BLaER1 treated with 17β-estradiol and CSF1 and Interleukin-3, amounts not matched to agents 10 nM and 100 nM (cell line): ENCODE measurements around the gene MT4.

ENCODE experiments used
- H3K27ac ChIP-seq, 11 experiments: shearing (Covaris generic); formaldehyde crosslinking; 2 replicates each; pipeline ENCODE4 v1.8.1; 2022
- H3K27me3 ChIP-seq, 11 experiments: shearing (Covaris generic); formaldehyde crosslinking; 2 replicates each; pipeline ENCODE4 v1.8.1; 2022
- H3K36me3 ChIP-seq, 11 experiments: shearing (Covaris generic); formaldehyde crosslinking; 2 replicates each; pipeline ENCODE4 v1.8.1; 2022
- H3K4me1 ChIP-seq, 10 experiments: shearing (Covaris generic); formaldehyde crosslinking; 2 replicates each; pipeline ENCODE4 v1.8.1; 2022
- H3K4me2 ChIP-seq, 11 experiments: shearing (Covaris generic); formaldehyde crosslinking; 2 replicates each; pipeline ENCODE4 v1.8.1; 2022
- H3K4me3 ChIP-seq, 10 experiments: shearing (Covaris generic); formaldehyde crosslinking; 2 replicates each; pipeline ENCODE4 v1.8.1; 2022
- H3K9ac ChIP-seq, 11 experiments: shearing (Covaris generic); formaldehyde crosslinking; 2 replicates each; pipeline ENCODE4 v1.8.1; 2022
- H3K9me3 ChIP-seq, 11 experiments: shearing (Covaris generic); formaldehyde crosslinking; replicated peaks in 1 of 11; 2 replicates each; pipeline ENCODE4 v1.8.1; 2022
- H4K20me1 ChIP-seq, 11 experiments: shearing (Covaris generic); formaldehyde crosslinking; 2 replicates each; pipeline ENCODE4 v1.8.1; 2022
- Cebpa-rat ChIP-seq, 11 experiments: shearing (Covaris generic); IDR thresholded peaks; 2 replicates each; pipeline ENCODE4 v1.8.1; 2022

MT4 gene

GRCh38 chr16:56534847-56535383 lies 30.0 kb upstream of the MT4 start:
- Histone ChIP-seq H4K20me1 (no peaks in the 10 kb centered on the region), H3K4me1 (peaks cover 0 to 26% (median 0%) of the 10 kb centered on the region in 10 experiments; a peak in 6 of 20 replicates), H3K9ac (no peak overlapping the region), H3K27ac (no peak overlapping the region), H3K36me3 (no peaks in the 10 kb centered on the region), H3K4me2 (no peak overlapping the region), H3K4me3 (no peak overlapping the region), H3K9me3 (no peaks in the 10 kb centered on the region), H3K27me3 (no peaks in the 10 kb centered on the region)
- no peak for TF ChIP-seq Cebpa-rat (IDR thresholded peaks at IDR 0.05)

- H3K27me3 ChIP-seq = no peaks in the 10 kb centered on the region
- peaks cover 0 to 10% (median 0%) of the 10 kb centered on the region in 11 experiments; a peak in 3 of 22 replicates for H3K9me3 ChIP-seq
- H3K27ac ChIP-seq = peak overlapping the region in 1 of 11 experiments; percentile 87; a peak in 2 of 22 replicates
- H3K9ac ChIP-seq = no peak overlapping the region
- no peak for TF ChIP-seq Cebpa-rat (IDR thresholded peaks at IDR 0.05)
- no peaks in the 10 kb centered on the region for H4K20me1 ChIP-seq
- no peaks in the 10 kb centered on the region for H3K36me3 ChIP-seq
- peaks cover 0 to 59% (median 0%) of the 10 kb centered on the region in 10 experiments; a peak in 6 of 20 replicates for H3K4me1 ChIP-seq
- no peak overlapping the region for H3K4me3 ChIP-seq
- peak overlapping the region in 3 of 11 experiments; percentile 48 to 63 (median 61); a peak in 3 of 22 replicates for H3K4me2 ChIP-seq
These were observed 26.5 kb upstream of the MT4 start for GRCh38 chr16:56538331-56538730.

- H3K4me1 ChIP-seq = peaks cover 0 to 60% (median 0%) of the 10 kb centered on the region in 10 experiments; a peak in 6 of 20 replicates
- peak overlapping the region in 3 of 11 experiments; percentile 59 to 71 (median 67); a peak in 5 of 22 replicates for H3K9ac ChIP-seq
- H3K9me3 ChIP-seq = peaks cover 0 to 10% (median 0%) of the 10 kb centered on the region in 11 experiments; a peak in 3 of 22 replicates
- no peaks in the 10 kb centered on the region for H3K27me3 ChIP-seq
- H3K36me3 ChIP-seq = no peaks in the 10 kb centered on the region
- TF ChIP-seq Cebpa-rat (IDR thresholded peaks at IDR 0.05) = no peak
- no peak overlapping the region for H3K4me3 ChIP-seq
- H3K4me2 ChIP-seq = peak overlapping the region in 3 of 11 experiments; percentile 48 to 63 (median 61); a peak in 6 of 22 replicates
- no peaks in the 10 kb centered on the region for H4K20me1 ChIP-seq
- peak overlapping the region in 4 of 11 experiments; percentile 51 to 87 (median 84); a peak in 8 of 22 replicates for H3K27ac ChIP-seq
These were observed 25.2 kb upstream of the MT4 start for GRCh38 chr16:56539656-56540055.

GRCh38 chr16:56542039-56542438 lies 22.8 kb upstream of the MT4 start:
- H3K4me1 ChIP-seq = peaks cover 0 to 63% (median under 1%) of the 10 kb centered on the region in 10 experiments; a peak in 10 of 20 replicates
- H3K9me3 ChIP-seq = peaks cover 0 to 10% (median 0%) of the 10 kb centered on the region in 11 experiments; a peak in 3 of 22 replicates
- H3K36me3 ChIP-seq = no peaks in the 10 kb centered on the region
- TF ChIP-seq Cebpa-rat (IDR thresholded peaks at IDR 0.05) = no peak
- peak overlapping the region in 2 of 11 experiments; percentile 20 to 87; a peak in 3 of 22 replicates for H3K27ac ChIP-seq
- no peaks in the 10 kb centered on the region for H4K20me1 ChIP-seq
- no peaks in the 10 kb centered on the region for H3K27me3 ChIP-seq
- peak overlapping the region in 3 of 11 experiments; percentile 20 to 66 (median 51); a peak in 4 of 22 replicates for H3K4me2 ChIP-seq
- no peak overlapping the region for H3K4me3 ChIP-seq
- no peak overlapping the region for H3K9ac ChIP-seq

- Histone ChIP-seq H3K9ac (no peak overlapping the region), H3K27me3 (no peaks in the 10 kb centered on the region), H4K20me1 (no peaks in the 10 kb centered on the region), H3K4me3 (no peak overlapping the region), H3K9me3 (no peaks in the 10 kb centered on the region), H3K4me1 (peaks cover 26 to 67% (median 34%) of the 10 kb centered on the region in 10 experiments), H3K27ac (peak overlapping the region in 6 of 11 experiments; percentile 0 to 70 (median 42); a peak in 7 of 22 replicates), H3K4me2 (peak overlapping the region; percentile 48 to 79 (median 63)), H3K36me3 (no peaks in the 10 kb centered on the region)
- no peak for TF ChIP-seq Cebpa-rat (IDR thresholded peaks at IDR 0.05)
These were observed 17.5 kb upstream of the MT4 start for GRCh38 chr16:56547120-56547948.

- H3K27me3 ChIP-seq = no peaks in the 10 kb centered on the region
- TF ChIP-seq Cebpa-rat (IDR thresholded peaks at IDR 0.05) = no peak
- no peak overlapping the region; a peak in 1 of 22 replicates for H3K9ac ChIP-seq
- no peaks in the 10 kb centered on the region for H3K9me3 ChIP-seq
- H4K20me1 ChIP-seq = no peaks in the 10 kb centered on the region
- peak overlapping the region in 4 of 11 experiments; percentile 33 to 70 (median 53); a peak in 6 of 22 replicates for H3K27ac ChIP-seq
- no peaks in the 10 kb centered on the region for H3K36me3 ChIP-seq
- no peak overlapping the region for H3K4me3 ChIP-seq
- H3K4me2 ChIP-seq = peak overlapping the region; percentile 48 to 79 (median 63)
- H3K4me1 ChIP-seq = peaks cover 30 to 63% (median 40%) of the 10 kb centered on the region in 10 experiments
These were observed 16.8 kb upstream of the MT4 start for GRCh38 chr16:56547949-56548567.

- Histone ChIP-seq H3K9me3 (no peaks in the 10 kb centered on the region), H3K4me3 (no peak overlapping the region), H3K9ac (no peak overlapping the region), H3K27ac (peak overlapping the region in 1 of 11 experiments; percentile 70; a peak in 1 of 22 replicates), H4K20me1 (no peaks in the 10 kb centered on the region), H3K4me2 (peak overlapping the region in 6 of 11 experiments; percentile 63 to 79 (median 75); a peak in 11 of 22 replicates), H3K4me1 (peaks cover 30 to 59% (median 41%) of the 10 kb centered on the region in 10 experiments), H3K27me3 (no peaks in the 10 kb centered on the region), H3K36me3 (no peaks in the 10 kb centered on the region)
- no peak for TF ChIP-seq Cebpa-rat (IDR thresholded peaks at IDR 0.05)
These were observed 15.7 kb upstream of the MT4 start for GRCh38 chr16:56549161-56549560.

- Histone ChIP-seq H3K4me2 (peak overlapping the region in 3 of 11 experiments; percentile 53 to 79 (median 78); a peak in 6 of 22 replicates), H3K4me3 (no peak overlapping the region), H3K36me3 (no peaks in the 10 kb centered on the region), H3K4me1 (peaks cover 30 to 59% (median 41%) of the 10 kb centered on the region in 10 experiments), H3K27me3 (no peaks in the 10 kb centered on the region), H3K9ac (no peak overlapping the region), H3K9me3 (no peaks in the 10 kb centered on the region), H3K27ac (peak overlapping the region in 1 of 11 experiments; percentile 32; a peak in 1 of 22 replicates), H4K20me1 (no peaks in the 10 kb centered on the region)
- TF ChIP-seq Cebpa-rat (IDR thresholded peaks at IDR 0.05) = no peak
These were observed 15.0 kb upstream of the MT4 start for GRCh38 chr16:56549744-56550385.
